ENCODE measurements around the gene CCDC86.

Gene CCDC86

DNA sequence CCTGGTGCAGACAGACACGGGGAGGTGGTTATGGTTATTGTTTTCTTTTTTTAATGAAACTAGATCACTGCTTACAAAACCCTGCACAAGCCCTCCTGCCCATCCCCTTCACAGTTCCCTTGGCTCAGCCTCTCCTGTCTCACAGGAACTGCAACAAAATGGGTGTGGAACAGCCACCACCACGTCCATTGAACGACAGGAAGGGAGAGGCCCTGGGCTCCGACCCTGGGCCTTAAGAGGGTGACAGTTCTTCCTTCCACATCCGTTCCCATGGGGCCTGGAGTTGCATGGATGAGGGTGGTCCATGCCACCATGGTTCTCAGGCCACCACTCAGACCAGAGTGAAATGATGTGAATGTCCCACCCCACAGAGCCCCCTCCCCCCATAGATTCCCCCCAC is 48.8 kb downstream of the CCDC86 start:
- Histone ChIP-seq H3K9me2 (replicated peaks; ENCODE audit: control insufficient read depth, low read length) (no peaks in the 10 kb centered on the region), H3K4me2 (ENCODE audit: low read length) (no peak overlapping the region), H3K4me1 (ENCODE audit: control insufficient read depth, low read length) (no peaks in the 10 kb centered on the region), H3K9me3 (ENCODE audit: control insufficient read depth, insufficient read depth, low read length) (no peaks in the 10 kb centered on the region), H4K20me1 (ENCODE audit: control insufficient read depth, insufficient read depth, low read depth, low read length) (no peaks in the 10 kb centered on the region), H3K27ac (ENCODE audit: low read depth, low read length) (no peak overlapping the region), H3K27me3 (ENCODE audit: control insufficient read depth, low read length) (no peaks in the 10 kb centered on the region), H3K36me3 (ENCODE audit: control insufficient read depth, low read length) (peaks cover 66% of the 10 kb centered on the region), H3K4me3 (ENCODE audit: low read length) (no peak overlapping the region), H3F3A (ENCODE audit: control insufficient read depth, insufficient read depth) (no peaks in the 10 kb centered on the region), H3K79me2 (ENCODE audit: control insufficient read depth, low read length) (peaks cover 8% of the 10 kb centered on the region; the same call in 1 of the 2 replicates)
- TF ChIP-seq CTCF (IDR thresholded peaks at IDR 0.05; ENCODE audit: low read depth, low read length, poor library complexity, severe bottlenecking) (no peak), EZH2phosphoT487 (IDR thresholded peaks at IDR 0.05; ENCODE audit: borderline replicate concordance, low read length) (no peak)

DNA sequence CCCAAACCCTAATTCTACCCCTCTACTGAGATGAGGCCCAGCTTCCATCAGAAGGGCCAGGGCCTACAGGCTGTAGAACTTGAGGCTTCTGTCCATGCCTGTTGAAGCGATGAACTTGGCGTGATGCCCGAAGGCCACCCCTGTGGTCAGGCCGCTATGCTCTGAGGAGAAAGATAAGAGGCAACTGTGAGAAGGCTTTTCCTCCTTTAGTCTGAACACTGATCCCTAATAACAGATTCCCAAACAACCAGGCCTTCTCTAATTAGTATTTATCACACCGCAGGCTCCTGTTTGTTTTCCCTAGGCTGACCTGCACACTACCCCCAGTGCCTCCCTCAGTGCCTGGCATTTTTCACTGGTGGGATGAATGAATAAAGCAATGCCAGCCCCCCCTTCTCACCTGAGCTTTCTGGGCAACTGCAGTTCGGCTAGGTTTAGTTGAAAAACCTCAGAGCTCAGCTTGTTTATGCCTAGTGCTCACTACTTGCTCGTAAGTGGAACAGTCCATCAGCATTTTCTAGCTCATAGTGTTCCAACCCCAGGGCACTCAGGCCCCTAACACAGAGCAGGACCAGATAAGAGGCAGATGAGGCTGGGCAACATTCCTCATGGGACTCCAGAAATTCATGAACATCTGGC is 49.3 kb downstream of the CCDC86 start:
- H3K36me3 ChIP-seq (ENCODE audit: control insufficient read depth, low read length), result peaks cover 72% of the 10 kb centered on the region
- no peaks in the 10 kb centered on the region for H3K4me1 ChIP-seq (ENCODE audit: control insufficient read depth, low read length)
- TF ChIP-seq EZH2phosphoT487 (IDR thresholded peaks at IDR 0.05; ENCODE audit: borderline replicate concordance, low read length), result no peak
- TF ChIP-seq CTCF (IDR thresholded peaks at IDR 0.05; ENCODE audit: low read depth, low read length, poor library complexity, severe bottlenecking), result no peak
- no peak overlapping the region for H3K4me2 ChIP-seq (ENCODE audit: low read length)
- H3K27ac ChIP-seq (ENCODE audit: low read depth, low read length), result no peak overlapping the region
- H4K20me1 ChIP-seq (ENCODE audit: control insufficient read depth, insufficient read depth, low read depth, low read length), result no peaks in the 10 kb centered on the region
- H3K9me2 ChIP-seq (replicated peaks; ENCODE audit: control insufficient read depth, low read length), result no peaks in the 10 kb centered on the region
- H3K4me3 ChIP-seq (ENCODE audit: low read length), result no peak overlapping the region
- H3K9me3 ChIP-seq (ENCODE audit: control insufficient read depth, insufficient read depth, low read length), result no peaks in the 10 kb centered on the region
- peaks cover 9% of the 10 kb centered on the region; the same call in 1 of the 2 replicates for H3K79me2 ChIP-seq (ENCODE audit: control insufficient read depth, low read length)
- H3F3A ChIP-seq (ENCODE audit: control insufficient read depth, insufficient read depth), result no peaks in the 10 kb centered on the region
- H3K27me3 ChIP-seq (ENCODE audit: control insufficient read depth, low read length), result no peaks in the 10 kb centered on the region

DNA sequence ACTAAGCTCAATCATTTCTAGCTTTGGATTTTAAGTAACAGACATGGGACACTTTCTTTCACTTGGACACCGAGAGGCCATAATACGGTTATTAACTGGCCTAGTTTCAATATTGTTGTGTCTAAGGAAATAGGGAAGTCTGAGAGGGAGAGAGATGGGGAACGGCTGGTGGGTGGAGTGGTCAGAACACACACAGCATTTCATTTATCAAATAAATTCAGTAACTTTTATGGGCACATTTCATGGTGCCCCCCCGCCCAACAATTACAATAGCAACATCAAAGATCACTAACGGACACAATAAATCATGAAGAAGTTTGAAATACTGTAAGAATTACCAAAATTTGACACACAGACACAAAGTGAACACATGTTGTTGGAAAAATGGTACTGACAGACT is 53.8 kb downstream of the CCDC86 start:
- Histone ChIP-seq H3K36me3 (ENCODE audit: control insufficient read depth, low read length) (peaks cover 98% of the 10 kb centered on the region), H3K4me1 (ENCODE audit: control insufficient read depth, low read length) (no peaks in the 10 kb centered on the region), H4K20me1 (ENCODE audit: control insufficient read depth, insufficient read depth, low read depth, low read length) (no peaks in the 10 kb centered on the region), H3K27me3 (ENCODE audit: control insufficient read depth, low read length) (no peaks in the 10 kb centered on the region), H3F3A (ENCODE audit: control insufficient read depth, insufficient read depth) (peaks cover 10% of the 10 kb centered on the region; the same call in 1 of the 2 replicates), H3K79me2 (ENCODE audit: control insufficient read depth, low read length) (peaks cover 18% of the 10 kb centered on the region; the same call in 1 of the 2 replicates), H3K9me3 (ENCODE audit: control insufficient read depth, insufficient read depth, low read length) (no peaks in the 10 kb centered on the region), H3K4me2 (ENCODE audit: low read length) (no peak overlapping the region), H3K9me2 (replicated peaks; ENCODE audit: control insufficient read depth, low read length) (no peaks in the 10 kb centered on the region), H3K4me3 (ENCODE audit: low read length) (no peak overlapping the region), H3K27ac (ENCODE audit: low read depth, low read length) (no peak overlapping the region)
- no peak for TF ChIP-seq EZH2phosphoT487 (IDR thresholded peaks at IDR 0.05; ENCODE audit: borderline replicate concordance, low read length)
- TF ChIP-seq CTCF (IDR thresholded peaks at IDR 0.05; ENCODE audit: low read depth, low read length, poor library complexity, severe bottlenecking), result no peak

Data from DOHH2 (cell line).